PFSK-1 (cell line): ENCODE measurements around the gene RNH1.

Experiments
- FOXP2 ChIP-seq: optimal IDR thresholded peaks from 2 replicates; pipeline ENCODE3; 2011; ENCODE audit warnings: borderline replicate concordance, control low read depth, inconsistent platforms; ENCODE audit not compliant: insufficient read depth; ENCODE audit errors: extremely low read length, extremely low read depth
- POLR2AphosphoS5 ChIP-seq: IDR thresholded peaks from 2 replicates; pipeline ENCODE4 v1.6.1; 2012; ENCODE audit warnings: low read depth, mild to moderate bottlenecking, control low read depth, low read length, moderate library complexity
- SIN3A ChIP-seq: IDR thresholded peaks from 2 replicates; pipeline ENCODE4 v1.6.1; 2012; ENCODE audit warnings: mild to moderate bottlenecking, low read length, moderate library complexity, borderline replicate concordance; ENCODE audit not compliant: insufficient read depth
- TAF1 ChIP-seq: IDR thresholded peaks from 2 replicates; pipeline ENCODE4 v1.6.1; 2012; ENCODE audit warnings: low read length, control low read depth, borderline replicate concordance; ENCODE audit not compliant: insufficient read depth
- TF ChIP-seq, protein P1 (sequence below), 2 experiments: IDR thresholded peaks; 2 replicates each; pipeline versions ENCODE4 v1.6.1 to v1.8.0; 2011 to 2012; ENCODE audit warnings: low read depth in 2 of 2, low read length in 2 of 2, control low read depth in 1 of 2, inconsistent platforms in 1 of 2, mild to moderate bottlenecking in 1 of 2, moderate library complexity in 1 of 2; ENCODE audit not compliant: insufficient read depth in 1 of 2

Gene RNH1

DNA sequence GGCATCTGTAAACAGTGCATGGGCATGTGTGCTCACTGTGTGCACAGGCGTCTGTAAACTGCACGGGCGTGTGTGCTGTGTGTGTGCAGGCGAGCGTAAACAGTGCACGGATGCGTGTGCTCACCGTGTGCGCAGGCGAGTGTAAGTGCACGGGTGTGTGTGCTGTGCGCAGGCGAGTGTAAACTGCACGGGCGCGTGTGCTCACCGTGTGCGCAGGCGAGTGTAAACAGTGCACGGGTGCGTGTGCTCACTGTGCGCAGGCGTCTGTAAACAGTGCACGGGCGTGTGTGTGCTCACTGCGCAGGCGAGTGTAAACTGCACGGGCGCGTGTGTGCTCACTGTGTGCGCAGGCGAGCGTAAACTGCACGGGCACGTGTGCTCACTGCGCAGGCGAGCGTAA, 22.4 kb downstream of the RNH1 start:
- TF ChIP-seq, protein P1, sequence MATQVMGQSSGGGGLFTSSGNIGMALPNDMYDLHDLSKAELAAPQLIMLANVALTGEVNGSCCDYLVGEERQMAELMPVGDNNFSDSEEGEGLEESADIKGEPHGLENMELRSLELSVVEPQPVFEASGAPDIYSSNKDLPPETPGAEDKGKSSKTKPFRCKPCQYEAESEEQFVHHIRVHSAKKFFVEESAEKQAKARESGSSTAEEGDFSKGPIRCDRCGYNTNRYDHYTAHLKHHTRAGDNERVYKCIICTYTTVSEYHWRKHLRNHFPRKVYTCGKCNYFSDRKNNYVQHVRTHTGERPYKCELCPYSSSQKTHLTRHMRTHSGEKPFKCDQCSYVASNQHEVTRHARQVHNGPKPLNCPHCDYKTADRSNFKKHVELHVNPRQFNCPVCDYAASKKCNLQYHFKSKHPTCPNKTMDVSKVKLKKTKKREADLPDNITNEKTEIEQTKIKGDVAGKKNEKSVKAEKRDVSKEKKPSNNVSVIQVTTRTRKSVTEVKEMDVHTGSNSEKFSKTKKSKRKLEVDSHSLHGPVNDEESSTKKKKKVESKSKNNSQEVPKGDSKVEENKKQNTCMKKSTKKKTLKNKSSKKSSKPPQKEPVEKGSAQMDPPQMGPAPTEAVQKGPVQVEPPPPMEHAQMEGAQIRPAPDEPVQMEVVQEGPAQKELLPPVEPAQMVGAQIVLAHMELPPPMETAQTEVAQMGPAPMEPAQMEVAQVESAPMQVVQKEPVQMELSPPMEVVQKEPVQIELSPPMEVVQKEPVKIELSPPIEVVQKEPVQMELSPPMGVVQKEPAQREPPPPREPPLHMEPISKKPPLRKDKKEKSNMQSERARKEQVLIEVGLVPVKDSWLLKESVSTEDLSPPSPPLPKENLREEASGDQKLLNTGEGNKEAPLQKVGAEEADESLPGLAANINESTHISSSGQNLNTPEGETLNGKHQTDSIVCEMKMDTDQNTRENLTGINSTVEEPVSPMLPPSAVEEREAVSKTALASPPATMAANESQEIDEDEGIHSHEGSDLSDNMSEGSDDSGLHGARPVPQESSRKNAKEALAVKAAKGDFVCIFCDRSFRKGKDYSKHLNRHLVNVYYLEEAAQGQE (IDR thresholded peaks at IDR 0.05; ENCODE audit: insufficient read depth in 1 of 2, low read depth in 2 of 2, low read length in 2 of 2) = no peak
- TF ChIP-seq SIN3A (no peak), TAF1 (no peak), FOXP2 (no peak), POLR2AphosphoS5 (no peak)

- no peak for TF ChIP-seq FOXP2
- no peak for TF ChIP-seq POLR2AphosphoS5
- no peak for TF ChIP-seq TAF1
- TF ChIP-seq, protein P1 (IDR thresholded peaks at IDR 0.05; ENCODE audit: insufficient read depth in 1 of 2, low read depth in 2 of 2, low read length in 2 of 2) = no peak
- TF ChIP-seq SIN3A = no peak
Measured at GRCh38 chr11:479311-479710, 27.7 kb downstream of the RNH1 start.

- no peak for TF ChIP-seq FOXP2
- TF ChIP-seq, protein P1 (IDR thresholded peaks at IDR 0.05; ENCODE audit: insufficient read depth in 1 of 2, low read depth in 2 of 2, low read length in 2 of 2) = no peak
- no peak for TF ChIP-seq TAF1
- no peak for TF ChIP-seq POLR2AphosphoS5
Measured at GRCh38 chr11:477052-477715, 29.9 kb downstream of the RNH1 start.

DNA sequence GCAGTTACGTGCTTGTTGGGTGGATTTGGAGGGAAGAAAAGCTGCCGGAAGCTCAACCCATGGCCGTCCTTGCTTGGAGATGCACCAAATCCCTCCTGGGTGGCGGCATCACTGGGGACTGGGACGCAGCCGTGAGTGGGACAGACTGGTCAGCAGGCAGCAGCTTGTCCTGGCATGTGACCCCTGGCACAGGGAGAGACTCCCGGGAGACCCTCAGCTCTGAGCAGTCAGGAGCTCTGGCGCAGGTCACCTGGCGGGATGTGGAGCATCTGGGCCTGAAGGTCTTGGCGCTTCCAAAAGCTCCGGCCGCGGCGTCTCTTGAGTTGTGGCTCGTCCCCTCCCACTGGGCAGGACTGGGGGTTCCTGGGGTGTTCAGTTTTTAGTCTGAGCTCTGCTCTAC, 30.6 kb downstream of the RNH1 start:
- TF ChIP-seq TAF1 = no peak
- no peak for TF ChIP-seq SIN3A
- TF ChIP-seq POLR2AphosphoS5 = no peak
- no peak for TF ChIP-seq FOXP2
- TF ChIP-seq, protein P1 (IDR thresholded peaks at IDR 0.05; ENCODE audit: insufficient read depth in 1 of 2, low read depth in 2 of 2, low read length in 2 of 2) = no peak
